GM18858 (cell line): ENCODE measurements around the gene KIR2DL4.
"Not testable (repeated sequence)": the region's sequence is repeated elsewhere in the genome, so short reads cannot be mapped to it uniquely, and the experiment has no call there.

Experiments used
- ATAC-seq: cut with Tn5 transposase; IDR thresholded peaks from one replicate; pipeline ENCODE4 v1.9.1; 2021; ENCODE audit not compliant: unreplicated experiment

KIR2DL4 gene

GRCh38 chr19:54803410-54803809 lies at the start of gene KIR2DL4:
Gene KIR2DL4, plus strand, starts transcription at chr19:54803610. Its CDS starts 42 bp downstream, at chr19:54803652.
- ATAC-seq, result no peak

GRCh38 chr19:54756204-54757110 lies 47.0 kb upstream of the KIR2DL4 start:
- not testable (repeated sequence) for ATAC-seq

- not testable (repeated sequence) for ATAC-seq
Measured at GRCh38 chr19:54758577-54758976, 44.8 kb upstream of the KIR2DL4 start.

GRCh38 chr19:54764219-54764618 lies 39.2 kb upstream of the KIR2DL4 start:
- not testable (repeated sequence) for ATAC-seq

GRCh38 chr19:54766464-54766863 lies 36.9 kb upstream of the KIR2DL4 start:
- not testable (repeated sequence) for ATAC-seq

DNA sequence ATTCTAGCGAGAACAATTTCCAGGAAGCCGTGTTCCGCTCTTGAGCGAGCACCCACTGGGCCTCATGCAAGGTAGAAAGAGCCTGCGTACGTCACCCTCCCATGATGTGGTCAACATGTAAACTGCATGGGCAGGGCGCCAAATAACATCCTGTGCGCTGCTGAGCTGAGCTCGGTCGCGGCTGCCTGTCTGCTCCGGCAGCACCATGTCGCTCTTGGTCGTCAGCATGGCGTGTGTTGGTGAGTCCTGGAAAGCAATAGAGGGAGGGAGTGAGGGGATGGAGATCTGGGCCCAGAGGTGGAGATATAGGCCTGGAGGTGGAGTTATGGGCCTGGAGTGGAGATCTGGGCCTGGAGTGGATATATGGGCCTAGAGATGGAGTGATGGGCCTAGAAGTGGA lies 33.8 kb upstream of the KIR2DL4 start, which contains the start of gene KIR2DL1:
Gene KIR2DL1, plus strand, starts transcription at position 148 of the 400 bp plus-strand sequence. Its CDS starts 58 bp downstream, at position 206.
- not testable (repeated sequence) for ATAC-seq

- ATAC-seq, result not testable (repeated sequence)
Measured at GRCh38 chr19:54770511-54770910, 32.9 kb upstream of the KIR2DL4 start.

GRCh38 chr19:54771018-54771960 lies 32.1 kb upstream of the KIR2DL4 start:
- ATAC-seq, result not testable (repeated sequence)

DNA sequence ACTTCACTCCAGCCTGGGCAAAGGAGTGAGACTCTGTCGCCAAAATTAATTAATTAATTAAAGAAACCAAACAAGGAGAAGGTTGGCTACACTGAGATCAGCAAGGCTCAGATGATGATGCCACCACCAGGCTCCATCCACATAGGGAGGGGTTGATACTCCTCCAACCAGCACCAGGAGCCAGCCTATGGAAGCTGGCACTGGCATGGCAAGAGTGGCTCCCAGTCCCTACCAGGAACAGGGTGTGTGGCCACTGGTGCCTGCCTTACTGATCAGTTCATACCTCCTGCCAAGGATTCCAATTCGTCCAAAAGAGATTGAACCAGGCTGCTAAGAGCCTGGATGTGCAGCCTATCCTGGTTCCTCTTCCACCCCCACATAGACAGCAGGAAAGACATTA lies 30.7 kb upstream of the KIR2DL4 start:
- ATAC-seq, result not testable (repeated sequence)

DNA sequence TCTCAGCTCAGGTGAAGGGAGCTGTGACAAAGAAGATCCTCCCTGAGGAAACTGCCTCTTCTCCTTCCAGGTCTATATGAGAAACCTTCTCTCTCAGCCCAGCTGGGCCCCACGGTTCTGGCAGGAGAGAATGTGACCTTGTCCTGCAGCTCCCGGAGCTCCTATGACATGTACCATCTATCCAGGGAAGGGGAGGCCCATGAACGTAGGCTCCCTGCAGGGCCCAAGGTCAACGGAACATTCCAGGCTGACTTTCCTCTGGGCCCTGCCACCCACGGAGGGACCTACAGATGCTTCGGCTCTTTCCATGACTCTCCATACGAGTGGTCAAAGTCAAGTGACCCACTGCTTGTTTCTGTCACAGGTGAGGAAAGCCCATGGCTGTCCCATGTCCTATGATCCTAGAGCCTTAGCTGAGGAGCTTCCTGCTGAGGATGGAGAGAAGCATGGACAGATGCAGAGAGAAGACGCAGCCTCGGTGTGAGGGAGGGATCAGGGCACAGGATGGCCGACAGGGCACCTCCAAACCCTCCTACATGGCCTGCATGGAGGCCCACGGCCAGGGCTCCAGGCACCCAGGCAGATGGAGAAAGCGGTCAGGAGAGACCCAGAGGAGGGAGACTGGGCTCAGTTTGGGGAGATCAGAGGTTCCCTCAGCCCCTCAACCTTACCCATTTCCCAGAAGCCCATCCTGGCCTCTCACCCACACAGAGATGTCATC lies 28.2 kb upstream of the KIR2DL4 start:
- ATAC-seq, result not testable (repeated sequence)

- not testable (repeated sequence) for ATAC-seq
Measured at GRCh38 chr19:54775830-54776229, 27.6 kb upstream of the KIR2DL4 start.

- ATAC-seq, result not testable (repeated sequence)
Measured at GRCh38 chr19:54777851-54778250, 25.6 kb upstream of the KIR2DL4 start.

GRCh38 chr19:54778896-54779295 lies 24.5 kb upstream of the KIR2DL4 start:
- ATAC-seq, result not testable (repeated sequence)

DNA sequence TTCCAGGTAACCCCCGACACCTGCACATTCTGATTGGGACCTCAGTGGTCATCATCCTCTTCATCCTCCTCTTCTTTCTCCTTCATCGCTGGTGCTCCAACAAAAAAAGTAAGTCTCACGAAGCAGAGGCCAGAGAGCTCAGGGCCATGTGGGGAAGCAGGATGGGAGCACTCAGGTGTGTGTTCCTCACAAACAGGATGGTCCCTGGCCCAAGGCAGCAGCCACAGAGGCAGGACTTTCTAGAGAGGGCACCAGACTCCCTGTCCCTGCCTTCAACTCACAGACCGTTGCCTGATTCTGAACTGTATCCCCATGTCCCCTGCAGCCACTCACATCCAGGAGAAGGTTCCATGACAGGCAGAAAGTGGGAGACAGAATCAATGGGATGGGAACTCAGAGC lies 20.5 kb upstream of the KIR2DL4 start:
- ATAC-seq, result not testable (repeated sequence)

GRCh38 chr19:54786091-54786723 lies 17.2 kb upstream of the KIR2DL4 start:
- not testable (repeated sequence) for ATAC-seq

- ATAC-seq, result not testable (repeated sequence)
Measured at GRCh38 chr19:54788154-54788553, 15.3 kb upstream of the KIR2DL4 start.

GRCh38 chr19:54790711-54791110 lies 12.7 kb upstream of the KIR2DL4 start:
- ATAC-seq, result no peak

DNA sequence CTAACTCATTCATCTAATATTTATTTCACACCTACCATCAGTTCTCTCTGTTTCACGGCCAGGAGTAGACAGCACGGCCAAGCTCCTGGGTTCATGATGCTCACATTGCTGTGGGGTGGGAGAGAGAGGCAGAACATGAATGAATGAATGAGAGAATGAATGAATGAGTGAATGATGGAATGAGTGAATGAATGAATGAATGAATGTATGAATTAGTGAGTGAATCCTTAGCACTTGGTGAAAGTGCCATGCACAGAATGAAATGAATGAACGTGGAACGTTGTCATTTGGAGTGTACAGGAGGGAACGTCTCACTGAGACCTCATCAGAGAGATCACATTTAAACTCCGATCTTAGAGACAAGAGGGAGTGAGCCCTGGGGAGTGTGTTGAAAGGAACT lies 11.9 kb upstream of the KIR2DL4 start:
- ATAC-seq, result no peak

DNA sequence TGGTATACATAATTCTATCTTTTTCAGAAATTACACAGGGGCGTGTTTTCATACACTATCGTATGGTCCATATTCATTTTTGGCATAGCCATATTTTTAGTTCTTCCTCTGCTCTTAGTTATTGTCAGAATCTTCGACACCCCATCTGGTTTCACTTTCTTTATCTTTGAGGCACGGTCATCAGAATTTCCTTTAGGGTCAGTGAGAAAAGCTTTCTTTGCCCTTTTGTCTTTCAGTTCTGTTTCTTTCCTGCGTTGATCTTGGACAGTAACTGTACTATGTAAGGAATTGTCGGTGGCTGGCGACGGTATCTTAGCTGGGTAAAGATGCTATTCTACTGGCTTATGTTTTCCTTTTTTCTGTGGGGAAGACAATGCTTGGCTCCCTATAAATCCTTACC lies 10.6 kb upstream of the KIR2DL4 start:
- no peak for ATAC-seq

DNA sequence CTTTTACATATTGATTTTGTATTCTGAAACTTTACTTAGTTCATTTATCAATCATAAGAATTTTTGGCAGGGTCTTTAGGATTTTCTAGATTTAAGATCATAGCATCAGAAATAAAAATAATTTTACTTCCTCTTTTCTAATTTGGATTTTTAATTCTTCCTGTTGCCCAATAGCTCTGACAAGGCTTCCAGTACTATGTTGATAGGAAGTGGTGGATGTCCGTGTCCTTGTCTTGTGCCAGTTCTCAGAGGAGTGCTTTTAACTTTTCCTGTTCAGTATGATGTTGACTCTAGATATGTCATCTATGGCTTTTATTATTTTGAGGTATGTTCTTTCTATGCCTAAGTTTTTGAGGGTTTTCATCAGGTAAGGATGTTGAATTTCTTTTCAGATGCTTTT lies 7.7 kb upstream of the KIR2DL4 start:
- no peak for ATAC-seq
